GM18505 (cell line): ENCODE measurements around the gene DRC3.
"Not testable (repeated sequence)": the region's sequence is repeated elsewhere in the genome, so short reads cannot be mapped to it uniquely, and the experiment has no call there.

Experiments
- ATAC-seq: cut with Tn5 transposase; IDR thresholded peaks from one replicate; pipeline ENCODE4 v1.9.1; 2021; ENCODE audit not compliant: unreplicated experiment
- POLR2A ChIP-seq: IDR thresholded peaks from 4 replicates; pipeline ENCODE4 v1.6.1; 2011; ENCODE audit warnings: borderline replicate concordance; ENCODE audit not compliant: insufficient read depth, insufficient read length; ENCODE audit errors: extremely low read depth

DRC3 gene

GRCh38 chr17:17983776-17984175 lies 11.1 kb downstream of the DRC3 start:
- ATAC-seq, result no peak
- TF ChIP-seq POLR2A, result no peak

- TF ChIP-seq POLR2A, result no peak
- ATAC-seq, result no peak
Observed at GRCh38 chr17:17985153-17985552, 12.5 kb downstream of the DRC3 start.

- ATAC-seq, result no peak
- TF ChIP-seq POLR2A, result no peak
Observed at GRCh38 chr17:17985555-17985954, 12.9 kb downstream of the DRC3 start.

GRCh38 chr17:17987187-17987896 lies 14.7 kb downstream of the DRC3 start:
- ATAC-seq, result no peak
- TF ChIP-seq POLR2A, result no peak

GRCh38 chr17:17987901-17988300 lies 15.2 kb downstream of the DRC3 start:
- ATAC-seq, result no peak
- TF ChIP-seq POLR2A, result no peak

GRCh38 chr17:17988427-17988945 lies 15.8 kb downstream of the DRC3 start:
- no peak for ATAC-seq

GRCh38 chr17:17989081-17989480 lies 16.4 kb downstream of the DRC3 start:
- no peak for TF ChIP-seq POLR2A
- ATAC-seq, result no peak

More at GRCh38 chr17:17988427-17988945, 15.8 kb downstream of the DRC3 start:
- no peak for TF ChIP-seq POLR2A

GRCh38 chr17:17989618-17990017 lies 17.0 kb downstream of the DRC3 start:
- no peak for TF ChIP-seq POLR2A
- no peak for ATAC-seq

- TF ChIP-seq POLR2A, result no peak
- ATAC-seq, result no peak
Observed at GRCh38 chr17:17990282-17990681, 17.6 kb downstream of the DRC3 start.

- no peak for ATAC-seq
- TF ChIP-seq POLR2A, result no peak
Observed at GRCh38 chr17:17993366-17993765, 20.7 kb downstream of the DRC3 start.

- no peak for TF ChIP-seq POLR2A
- no peak for ATAC-seq
Observed at GRCh38 chr17:17993852-17994251, 21.2 kb downstream of the DRC3 start.

GRCh38 chr17:17994271-17995069 lies 21.8 kb downstream of the DRC3 start:
- TF ChIP-seq POLR2A, result no peak

GRCh38 chr17:17995887-17996286 lies 23.2 kb downstream of the DRC3 start:
- not testable (repeated sequence) for ATAC-seq

More at GRCh38 chr17:17994271-17995069, 21.8 kb downstream of the DRC3 start:
- ATAC-seq, result no peak

GRCh38 chr17:17998934-17999333 lies 26.3 kb downstream of the DRC3 start:
- no peak for TF ChIP-seq POLR2A

More at GRCh38 chr17:17998934-17999333, 26.3 kb downstream of the DRC3 start:
- ATAC-seq, result no peak
